Adipocyte (in vitro differentiated cells): ENCODE results near the gene ATAT1.

ENCODE experiments used
- DNase-seq: peaks from one replicate; pipeline ENCODE4 v3.0.0-alpha.2; 2015; ENCODE audit warnings: low read depth
- H3K27me3 ChIP-seq: replicated peaks from 2 replicates; pipeline ENCODE4 v1.7.0; 2013; ENCODE audit warnings: mild to moderate bottlenecking, low read length, moderate library complexity; ENCODE audit not compliant: control insufficient read depth, insufficient read depth
- H3K36me3 ChIP-seq: 2 replicates; pipeline ENCODE4 v1.7.0; 2013; ENCODE audit warnings: low read length, mild to moderate bottlenecking, moderate library complexity; ENCODE audit not compliant: control insufficient read depth, insufficient read depth, severe bottlenecking
- H3K4me1 ChIP-seq: 2 replicates; pipeline ENCODE4 v1.7.0; 2013; ENCODE audit warnings: mild to moderate bottlenecking, low read length, moderate library complexity; ENCODE audit not compliant: control insufficient read depth, insufficient read depth
- H3K4me3 ChIP-seq: 2 replicates; pipeline ENCODE4 v1.7.0; 2013; ENCODE audit warnings: mild to moderate bottlenecking, low read length, moderate library complexity
- H3K9ac ChIP-seq: 2 replicates; pipeline ENCODE4 v1.7.0; 2013; ENCODE audit warnings: mild to moderate bottlenecking, low read length, moderate library complexity
- H3K9me3 ChIP-seq: 2 replicates; pipeline ENCODE4 v1.7.0; 2013; ENCODE audit warnings: mild to moderate bottlenecking, low read length, moderate library complexity; ENCODE audit not compliant: control insufficient read depth

Gene ATAT1

DNA sequence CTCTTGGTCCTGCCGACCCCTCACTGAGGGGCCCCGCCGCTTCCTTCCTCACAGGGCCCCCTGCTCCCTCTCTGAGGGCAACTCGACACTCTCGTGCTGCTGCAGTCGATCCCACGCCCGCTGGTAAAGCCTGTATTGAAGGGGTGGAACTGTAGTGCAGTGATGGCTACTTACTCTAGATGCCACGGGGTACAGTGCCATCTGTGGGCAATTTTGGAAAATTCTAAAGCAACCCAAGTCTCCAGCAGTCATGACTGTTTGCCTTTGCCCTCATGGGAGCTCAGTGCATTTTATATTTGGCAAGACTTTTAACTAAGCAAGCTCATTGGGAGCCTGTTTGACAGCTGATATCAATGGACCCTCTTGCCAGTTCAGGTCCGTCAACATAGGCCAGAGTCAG is 13.8 kb downstream of the ATAT1 start:
- Histone ChIP-seq H3K9me3 (no peaks in the 10 kb centered on the region), H3K27me3 (no peaks in the 10 kb centered on the region), H3K4me3 (no peak overlapping the region), H3K36me3 (peaks cover 31% of the 10 kb centered on the region), H3K9ac (no peak overlapping the region), H3K4me1 (no peaks in the 10 kb centered on the region)
- no peak for DNase-seq

DNA sequence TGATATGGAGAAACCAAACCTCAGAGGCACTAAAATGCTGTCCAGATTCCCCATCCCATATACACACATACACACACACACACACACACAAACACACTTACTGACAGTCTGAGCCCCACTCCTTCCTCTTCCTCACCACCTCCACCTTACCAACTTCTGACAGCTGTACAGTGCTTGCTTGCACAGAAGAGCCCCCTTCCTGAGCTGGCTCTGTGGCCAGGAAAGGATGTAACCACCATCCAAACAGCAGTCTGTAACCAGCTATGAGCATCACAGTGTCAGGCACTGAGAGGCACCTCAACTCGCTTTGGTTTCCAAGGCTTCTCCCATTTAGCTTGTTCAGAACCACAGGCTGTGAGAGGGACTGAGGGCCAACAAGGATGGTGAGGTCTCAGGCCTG is 14.4 kb downstream of the ATAT1 start:
- Histone ChIP-seq H3K4me1 (no peaks in the 10 kb centered on the region), H3K36me3 (peaks cover 31% of the 10 kb centered on the region), H3K27me3 (no peaks in the 10 kb centered on the region), H3K9ac (no peak overlapping the region), H3K9me3 (no peaks in the 10 kb centered on the region), H3K4me3 (no peak overlapping the region)
- DNase-seq, result no peak

DNA sequence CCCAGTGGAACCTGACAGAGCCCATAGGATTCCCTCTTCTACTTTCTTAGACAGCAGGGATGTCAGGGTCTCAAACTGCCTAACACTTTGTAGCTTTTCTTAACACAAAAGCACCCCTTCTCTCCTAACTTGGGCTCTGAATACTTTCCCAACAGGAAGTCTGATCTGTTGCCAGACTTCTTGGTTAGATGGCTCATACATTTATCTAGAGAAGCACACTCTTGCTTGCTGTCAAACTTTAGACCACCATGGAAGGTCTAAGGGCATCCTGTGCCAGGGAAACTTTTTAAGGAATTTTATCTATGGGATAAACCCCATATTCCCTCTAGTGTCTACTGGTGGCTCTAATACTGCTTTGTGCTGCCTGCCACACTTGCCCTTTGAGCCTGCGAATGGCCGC is 17.0 kb downstream of the ATAT1 start:
- Histone ChIP-seq H3K9me3 (no peaks in the 10 kb centered on the region), H3K36me3 (peaks cover 31% of the 10 kb centered on the region), H3K4me1 (peaks cover 7% of the 10 kb centered on the region)

GRCh38 chr6:30644769-30645168 is 18.1 kb downstream of the ATAT1 start:
- no peaks in the 10 kb centered on the region for H3K9me3 ChIP-seq
- H3K36me3 ChIP-seq, result peaks cover 30% of the 10 kb centered on the region

More for the DNA sequence above, 17.0 kb downstream of the ATAT1 start:
- Histone ChIP-seq H3K4me3 (no peak overlapping the region), H3K9ac (no peak overlapping the region), H3K27me3 (no peaks in the 10 kb centered on the region)
- DNase-seq, result no peak

DNA sequence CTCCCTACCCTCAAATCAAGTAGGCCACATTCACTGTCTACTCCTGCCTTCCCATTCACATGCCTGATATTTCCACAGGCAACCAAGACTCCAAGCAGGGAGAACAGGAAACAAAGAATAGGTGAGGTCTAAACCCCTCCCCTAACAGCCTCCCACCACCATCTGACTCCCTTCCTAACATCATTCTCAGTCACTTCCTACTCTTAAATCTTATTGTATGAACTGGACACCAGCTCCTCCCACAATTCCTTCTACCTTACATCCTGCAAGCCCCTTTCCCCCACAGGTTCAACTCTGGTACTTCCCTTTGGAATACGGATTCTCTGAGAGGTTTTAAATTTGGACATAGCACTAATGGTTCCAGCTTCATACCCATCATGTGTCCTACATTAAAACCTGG is 19.3 kb downstream of the ATAT1 start:
- no peak overlapping the region for H3K4me3 ChIP-seq
- no peaks in the 10 kb centered on the region for H3K9me3 ChIP-seq
- DNase-seq, result no peak
- peak overlapping the region; percentile 62 for H3K9ac ChIP-seq
- H3K36me3 ChIP-seq, result peaks cover 23% of the 10 kb centered on the region
- H3K4me1 ChIP-seq, result peaks cover 7% of the 10 kb centered on the region
- H3K27me3 ChIP-seq, result no peaks in the 10 kb centered on the region

More at GRCh38 chr6:30644769-30645168, 18.1 kb downstream of the ATAT1 start:
- Histone ChIP-seq H3K27me3 (no peaks in the 10 kb centered on the region), H3K9ac (no peak overlapping the region), H3K4me3 (no peak overlapping the region), H3K4me1 (peaks cover 7% of the 10 kb centered on the region)
- no peak for DNase-seq

- Histone ChIP-seq H3K4me1 (peaks cover 7% of the 10 kb centered on the region), H3K9me3 (no peaks in the 10 kb centered on the region), H3K4me3 (peak within 1 kb of the TSS; percentile 90), H3K36me3 (peaks cover 24% of the 10 kb centered on the region), H3K27me3 (no peaks in the 10 kb centered on the region), H3K9ac (peak within 1 kb of the TSS; percentile 93)
- DNase-seq, result peak; percentile 97
Measured at GRCh38 chr6:30646450-30647241, 20.0 kb downstream of the ATAT1 start, which contains the start of gene C6orf136. Gene C6orf136, plus strand, starts transcription at chr6:30647133. Its CDS starts 99 bp downstream, at chr6:30647232.

DNA sequence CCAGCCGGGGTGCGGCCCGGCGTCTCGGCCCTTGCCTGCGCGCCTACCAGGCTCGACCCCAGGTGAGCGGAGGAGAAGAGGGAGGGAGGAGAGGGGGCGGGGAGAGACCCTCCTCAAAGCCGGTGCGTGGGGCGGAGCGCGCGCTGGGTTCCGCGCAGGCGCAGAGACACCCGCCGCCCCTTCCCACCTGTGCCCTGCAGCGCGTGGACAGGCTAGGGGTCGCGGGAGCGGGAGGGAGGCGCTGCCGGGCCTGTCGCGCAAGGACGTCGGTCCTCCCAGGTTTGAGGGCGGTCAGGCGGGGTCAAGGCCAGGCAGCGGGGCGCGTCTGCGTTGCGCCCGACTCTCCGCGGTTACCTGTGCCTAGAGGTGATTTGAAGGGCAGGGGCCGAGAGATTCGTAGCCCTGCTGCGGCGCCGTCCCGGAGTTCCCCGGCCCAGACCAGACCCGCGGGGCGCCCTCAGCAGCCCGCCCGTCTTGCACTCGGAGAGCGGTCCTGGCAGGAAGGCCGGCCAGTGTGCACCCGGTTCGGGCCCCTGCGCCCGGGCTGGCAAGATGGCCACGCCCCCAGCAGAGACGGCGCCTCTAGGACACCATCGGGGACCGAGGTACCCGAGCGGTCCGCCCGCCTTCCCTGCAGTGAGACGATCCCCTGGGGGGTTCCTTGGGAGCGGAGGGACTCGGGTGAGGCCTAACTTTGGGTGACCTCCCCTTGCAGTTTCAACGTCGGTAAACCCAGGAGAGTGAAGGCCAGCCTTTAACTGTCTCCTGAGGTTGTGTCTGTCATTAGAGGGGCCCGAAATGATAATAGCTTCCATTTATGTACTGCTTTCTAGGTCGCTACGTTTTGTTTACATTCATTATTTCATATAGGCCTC is 20.8 kb downstream of the ATAT1 start:
- Histone ChIP-seq H3K9me3 (no peaks in the 10 kb centered on the region), H3K27me3 (no peaks in the 10 kb centered on the region), H3K4me3 (peak overlapping the region; percentile 90), H3K36me3 (peaks cover 27% of the 10 kb centered on the region), H3K9ac (peak overlapping the region; percentile 93), H3K4me1 (peaks cover 7% of the 10 kb centered on the region)
- DNase-seq, result peak; percentile 80

- Histone ChIP-seq H3K9me3 (no peaks in the 10 kb centered on the region), H3K9ac (no peak overlapping the region), H3K4me3 (no peak overlapping the region), H3K36me3 (peaks cover 55% of the 10 kb centered on the region), H3K4me1 (peaks cover 7% of the 10 kb centered on the region), H3K27me3 (no peaks in the 10 kb centered on the region)
- no peak for DNase-seq
Measured at GRCh38 chr6:30651143-30651542, 24.5 kb downstream of the ATAT1 start.

- no peak overlapping the region for H3K4me3 ChIP-seq
- DNase-seq, result no peak
- H3K9me3 ChIP-seq, result no peaks in the 10 kb centered on the region
- no peaks in the 10 kb centered on the region for H3K27me3 ChIP-seq
- peaks cover 93% of the 10 kb centered on the region for H3K36me3 ChIP-seq
- H3K9ac ChIP-seq, result no peak overlapping the region
- no peaks in the 10 kb centered on the region for H3K4me1 ChIP-seq
Measured at GRCh38 chr6:30654798-30655742, 28.4 kb downstream of the ATAT1 start.

- no peaks in the 10 kb centered on the region for H3K9me3 ChIP-seq
- no peak overlapping the region for H3K4me3 ChIP-seq
- H3K27me3 ChIP-seq, result no peaks in the 10 kb centered on the region
- no peak overlapping the region for H3K9ac ChIP-seq
- peaks cover 99% of the 10 kb centered on the region for H3K36me3 ChIP-seq
- no peaks in the 10 kb centered on the region for H3K4me1 ChIP-seq
- no peak for DNase-seq
Measured at GRCh38 chr6:30655743-30656094, 29.0 kb downstream of the ATAT1 start.
